ENCODE data around the gene SMG9.

GRCh38 chr19:43725468-43725867 is 29.3 kb downstream of the SMG9 start:
- TF ChIP-seq, protein P1, sequence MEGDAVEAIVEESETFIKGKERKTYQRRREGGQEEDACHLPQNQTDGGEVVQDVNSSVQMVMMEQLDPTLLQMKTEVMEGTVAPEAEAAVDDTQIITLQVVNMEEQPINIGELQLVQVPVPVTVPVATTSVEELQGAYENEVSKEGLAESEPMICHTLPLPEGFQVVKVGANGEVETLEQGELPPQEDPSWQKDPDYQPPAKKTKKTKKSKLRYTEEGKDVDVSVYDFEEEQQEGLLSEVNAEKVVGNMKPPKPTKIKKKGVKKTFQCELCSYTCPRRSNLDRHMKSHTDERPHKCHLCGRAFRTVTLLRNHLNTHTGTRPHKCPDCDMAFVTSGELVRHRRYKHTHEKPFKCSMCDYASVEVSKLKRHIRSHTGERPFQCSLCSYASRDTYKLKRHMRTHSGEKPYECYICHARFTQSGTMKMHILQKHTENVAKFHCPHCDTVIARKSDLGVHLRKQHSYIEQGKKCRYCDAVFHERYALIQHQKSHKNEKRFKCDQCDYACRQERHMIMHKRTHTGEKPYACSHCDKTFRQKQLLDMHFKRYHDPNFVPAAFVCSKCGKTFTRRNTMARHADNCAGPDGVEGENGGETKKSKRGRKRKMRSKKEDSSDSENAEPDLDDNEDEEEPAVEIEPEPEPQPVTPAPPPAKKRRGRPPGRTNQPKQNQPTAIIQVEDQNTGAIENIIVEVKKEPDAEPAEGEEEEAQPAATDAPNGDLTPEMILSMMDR (IDR thresholded peaks at IDR 0.05; ENCODE audit: low read depth, low read length): no peak
- TF ChIP-seq EZH2phosphoT487 (IDR thresholded peaks at IDR 0.05; ENCODE audit: low read depth): no peak

Measured in OCI-LY3 (cell line).